ENCODE measurements around the gene ACAP3. TPM values are rescaled to one million over a fixed set of nuclear protein-coding genes. Genes with fewer than 3 reads are reported as not detected.

The ACAP3 gene
- total and polyA plus RNA-seq, 4 donors = 2.7 to 24.8 (median 15.0) TPM

- Histone ChIP-seq H3K27me3 (ENCODE audit: control insufficient read depth in 4 of 4, insufficient read depth in 4 of 4, low read length in 3 of 4) (no peaks in the 10 kb centered on the region), H3K27ac (ENCODE audit: low read depth in 1 of 2, low read length in 2 of 2) (no peak overlapping the region), H3K4me3 (ENCODE audit: low read depth in 1 of 3, low read length in 3 of 3) (no peak overlapping the region), H3K9ac (ENCODE audit: low read depth in 1 of 2, low read length in 2 of 2) (no peak overlapping the region), H3K4me1 (ENCODE audit: control insufficient read depth in 4 of 4, insufficient read depth in 4 of 4, low read length in 3 of 4) (peaks cover 25 to 37% (median 35%) of the 10 kb centered on the region in 4 donors), H3K9me3 (ENCODE audit: control insufficient read depth in 4 of 4, low read length in 3 of 4) (no peaks in the 10 kb centered on the region), H3K36me3 (ENCODE audit: control insufficient read depth in 4 of 4, insufficient read depth in 3 of 4, low read depth in 1 of 4, low read length in 3 of 4) (peaks cover 0 to 31% (median 13%) of the 10 kb centered on the region in 4 donors)
- no peak for DNase-seq (ENCODE audit: low spot score)
- TF ChIP-seq GABPA (IDR thresholded peaks at IDR 0.05 in 1 of 2, conservative IDR thresholded peaks at IDR 0.05 in 1 of 2) (no peak), REST (IDR thresholded peaks at IDR 0.05) (no peak), ATF3 (IDR thresholded peaks at IDR 0.05) (no peak), FOXA1 (IDR thresholded peaks at IDR 0.05) (no peak), HNF4G (IDR thresholded peaks at IDR 0.05) (no peak), TAF1 (conservative IDR thresholded peaks at IDR 0.05) (no peak), SP1 (IDR thresholded peaks at IDR 0.05) (no peak), RAD21 (IDR thresholded peaks at IDR 0.05) (no peak), FOXA2 (IDR thresholded peaks at IDR 0.05) (no peak), HNF4A (conservative IDR thresholded peaks at IDR 0.05) (no peak), NR2F2 (IDR thresholded peaks at IDR 0.05) (no peak), CTCF (IDR thresholded peaks at IDR 0.05; ENCODE audit: low read depth, low read length, missing input control) (no peak), MAX (IDR thresholded peaks at IDR 0.05) (no peak)
- 95% methylated on average over 17 of the region's 17 CpGs for WGBS
These were observed 33.9 kb upstream of the ACAP3 start for GRCh38 chr1:1341549-1342021.

GRCh38 chr1:1340791-1341548, 33.2 kb upstream of the ACAP3 start:
- TF ChIP-seq ZBTB33 (IDR thresholded peaks at IDR 0.05) = no peak
- no peak for TF ChIP-seq SP1 (IDR thresholded peaks at IDR 0.05)
- no peak for TF ChIP-seq ATF3 (IDR thresholded peaks at IDR 0.05)
- TF ChIP-seq FOXA1 (IDR thresholded peaks at IDR 0.05) = no peak
- TF ChIP-seq CTCF (IDR thresholded peaks at IDR 0.05; ENCODE audit: low read depth, low read length, missing input control) = no peak
- no peak for TF ChIP-seq MAX (IDR thresholded peaks at IDR 0.05)
- Histone ChIP-seq H3K4me1 (ENCODE audit: control insufficient read depth in 4 of 4, insufficient read depth in 4 of 4, low read length in 3 of 4) (peaks cover 18 to 30% (median 29%) of the 10 kb centered on the region in 4 donors), H3K27me3 (ENCODE audit: control insufficient read depth in 4 of 4, insufficient read depth in 4 of 4, low read length in 3 of 4) (no peaks in the 10 kb centered on the region), H3K4me3 (ENCODE audit: low read depth in 1 of 3, low read length in 3 of 3) (no peak overlapping the region), H3K27ac (ENCODE audit: low read depth in 1 of 2, low read length in 2 of 2) (no peak overlapping the region), H3K9ac (ENCODE audit: low read depth in 1 of 2, low read length in 2 of 2) (no peak overlapping the region), H3K36me3 (ENCODE audit: control insufficient read depth in 4 of 4, insufficient read depth in 3 of 4, low read depth in 1 of 4, low read length in 3 of 4) (peaks cover 0 to 31% (median 13%) of the 10 kb centered on the region in 4 donors), H3K9me3 (ENCODE audit: control insufficient read depth in 4 of 4, low read length in 3 of 4) (no peaks in the 10 kb centered on the region)
- no peak for DNase-seq (ENCODE audit: low spot score)
- WGBS = 94% methylated on average over 36 of the region's 36 CpGs

Data from liver (tissue), 9 donors.